HG03520 (cell line): ENCODE measurements around the gene IQGAP2.

Experiments
- ATAC-seq: cut with Tn5 transposase; IDR thresholded peaks from one replicate; pipeline ENCODE4 v1.9.1; 2021; ENCODE audit warnings: mild to moderate bottlenecking, moderate library complexity; ENCODE audit not compliant: unreplicated experiment

Gene IQGAP2

DNA sequence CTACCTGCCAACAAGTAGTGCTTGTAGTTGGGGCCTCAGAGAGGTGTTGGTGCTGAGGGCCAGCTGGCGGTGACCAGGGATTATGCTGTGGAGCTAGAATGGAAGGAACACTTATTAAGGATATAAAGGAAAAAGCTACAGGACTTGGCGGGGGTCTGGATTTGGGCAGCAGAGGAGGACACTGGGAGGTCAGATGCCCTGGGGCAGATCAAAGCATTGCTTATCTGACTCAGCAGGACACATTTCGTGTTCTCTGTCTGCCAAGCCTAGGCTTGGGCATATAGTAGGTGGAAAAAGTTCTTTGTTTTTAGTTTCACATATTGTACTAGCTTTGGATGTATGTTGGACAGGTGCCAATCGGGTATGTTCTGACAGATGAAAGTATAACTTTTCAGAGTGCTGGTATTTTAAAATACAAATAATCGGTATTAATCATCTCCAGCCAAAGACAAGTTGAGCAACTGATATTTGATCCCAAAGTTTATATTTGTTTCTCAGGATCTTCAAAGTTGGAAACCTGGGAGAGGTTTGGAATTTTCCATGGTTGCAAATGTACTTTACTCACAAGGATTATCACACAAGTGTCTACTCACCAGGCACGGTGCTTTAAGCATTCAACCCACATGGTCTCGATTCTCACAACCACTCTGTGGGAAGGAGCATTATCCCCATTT, 69.4 kb downstream of the IQGAP2 start:
- ATAC-seq: no peak

DNA sequence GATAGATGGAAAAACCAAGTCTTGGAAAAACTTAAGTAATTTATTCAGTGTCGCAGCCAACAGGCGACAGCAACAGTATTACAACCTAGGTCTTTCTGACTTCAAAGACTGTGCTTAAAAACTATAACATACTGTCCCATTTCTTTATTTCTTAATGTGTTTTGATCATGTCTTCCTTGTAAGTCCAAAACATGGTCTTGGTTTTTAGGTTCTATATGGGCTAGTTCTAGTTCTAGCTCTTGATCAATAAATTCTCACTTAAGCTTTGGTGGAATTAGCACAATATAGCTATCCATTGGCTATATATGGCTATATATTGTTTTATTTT, 69.9 kb downstream of the IQGAP2 start:
- no peak for ATAC-seq

DNA sequence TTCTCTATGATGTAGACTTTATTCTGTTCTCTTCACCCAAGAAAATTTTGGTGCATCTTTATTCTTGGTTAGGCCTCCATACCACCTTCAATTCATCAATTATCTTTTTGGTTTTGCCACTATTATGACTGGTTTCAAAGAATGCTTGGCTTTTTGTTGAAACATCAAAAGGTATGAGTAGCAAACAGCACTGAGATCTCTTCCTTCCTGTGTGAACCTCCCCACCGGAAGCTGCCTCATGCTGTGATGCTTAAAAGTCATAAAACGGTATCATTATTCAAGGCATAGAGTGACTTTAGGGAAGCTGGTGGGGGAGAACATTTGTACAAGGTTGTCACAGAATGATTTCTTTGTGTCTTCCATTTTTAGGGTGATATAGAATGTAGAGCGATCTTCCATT, 70.6 kb downstream of the IQGAP2 start:
- no peak for ATAC-seq

DNA sequence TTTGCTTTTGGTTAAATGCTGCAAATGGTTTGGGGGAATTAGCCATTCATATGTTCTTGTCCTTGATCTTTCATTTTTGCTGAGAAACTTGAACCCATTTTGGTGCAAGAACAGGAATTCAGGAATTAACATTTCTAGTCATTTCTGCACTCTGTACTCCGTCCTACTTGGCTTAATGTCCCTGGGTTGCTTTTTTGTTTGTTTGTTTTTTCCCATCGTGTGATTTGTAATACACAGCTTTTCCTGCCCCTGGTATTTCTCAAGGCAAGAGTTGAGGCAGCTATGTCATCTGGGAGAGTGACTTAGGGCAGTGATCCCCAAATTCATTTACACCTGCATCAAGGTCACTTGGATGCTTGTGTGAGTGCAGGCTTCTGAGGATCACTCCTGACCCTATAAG, 71.3 kb downstream of the IQGAP2 start:
- ATAC-seq: no peak

DNA sequence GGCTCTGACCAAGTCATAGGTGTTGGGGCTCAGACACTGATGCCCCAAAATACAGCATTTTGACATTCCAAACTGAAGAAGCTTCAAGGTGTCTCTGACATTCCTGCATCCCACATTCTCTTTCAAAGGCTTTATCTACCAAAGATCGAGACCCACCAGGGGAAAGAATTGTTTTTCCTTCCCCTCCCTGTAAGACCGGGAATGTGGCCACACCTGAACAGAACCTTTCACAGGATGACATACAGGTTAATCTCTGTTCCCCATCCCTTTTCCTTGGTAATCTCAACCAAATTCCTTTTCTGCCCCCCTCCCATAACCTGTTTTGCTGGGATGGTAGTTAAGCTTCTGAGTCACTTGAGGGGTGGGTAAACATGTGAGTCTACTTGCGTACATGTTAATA, 72.3 kb downstream of the IQGAP2 start:
- ATAC-seq: no peak

DNA sequence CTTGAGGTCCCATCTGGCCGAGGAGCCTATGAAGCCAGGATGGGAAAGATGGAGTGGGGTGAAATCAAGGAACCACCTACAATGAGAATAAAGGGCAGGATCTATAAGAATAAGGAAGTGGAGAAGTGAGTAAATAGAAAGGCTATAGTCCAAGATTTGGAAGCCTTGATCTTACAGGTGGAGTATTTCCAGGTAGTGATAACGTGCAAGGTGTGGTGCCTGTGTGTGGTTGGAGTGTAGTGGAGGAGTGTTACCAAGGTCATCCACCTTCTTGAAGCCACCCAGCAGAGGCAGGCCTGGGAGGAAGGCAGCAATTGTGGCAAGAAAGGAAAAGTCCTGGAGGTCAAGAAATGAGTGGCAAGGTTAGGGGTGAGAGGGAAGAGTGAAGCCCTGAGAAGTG, 72.9 kb downstream of the IQGAP2 start:
- ATAC-seq: no peak

- ATAC-seq: no peak
Measured at GRCh38 chr5:76476474-76477038, 73.5 kb downstream of the IQGAP2 start.

GRCh38 chr5:76477061-76477460, 74.0 kb downstream of the IQGAP2 start:
- ATAC-seq: no peak

- no peak for ATAC-seq
Measured at GRCh38 chr5:76477571-76477970, 74.5 kb downstream of the IQGAP2 start.

GRCh38 chr5:76479281-76479680, 76.2 kb downstream of the IQGAP2 start:
- no peak for ATAC-seq

DNA sequence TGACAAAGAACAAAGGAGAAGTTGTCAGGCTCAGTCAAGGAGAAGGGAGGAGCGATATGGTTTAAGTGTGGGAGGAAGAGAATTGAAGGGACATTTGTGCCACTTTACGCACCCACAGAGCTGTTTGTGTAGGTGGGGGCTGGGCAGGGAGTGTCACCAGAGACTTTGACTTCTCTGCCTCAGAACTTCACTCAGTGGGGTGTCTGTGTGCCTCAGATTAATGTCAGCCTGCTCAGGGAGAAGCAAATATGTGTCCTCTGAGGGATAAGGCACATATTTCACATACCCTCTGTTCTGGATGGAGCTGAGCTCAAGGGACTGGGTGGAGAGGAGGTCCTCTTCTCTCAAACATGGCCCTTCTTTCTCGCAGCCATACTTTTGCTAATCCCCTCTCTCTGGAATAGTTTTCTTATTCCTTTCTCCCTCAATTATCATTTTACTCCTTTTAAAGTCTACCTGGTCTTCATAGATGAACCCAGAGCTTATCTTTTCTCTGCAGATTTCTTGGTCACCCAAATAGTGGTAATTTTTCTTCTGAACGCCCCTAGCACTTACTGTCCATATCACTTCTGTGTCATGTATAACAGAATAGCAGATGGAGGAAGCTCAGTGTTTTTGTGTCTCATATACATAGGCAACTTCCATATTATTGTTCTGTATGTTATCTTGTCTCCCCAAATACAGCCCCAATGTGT, 77.0 kb downstream of the IQGAP2 start:
- ATAC-seq: no peak

DNA sequence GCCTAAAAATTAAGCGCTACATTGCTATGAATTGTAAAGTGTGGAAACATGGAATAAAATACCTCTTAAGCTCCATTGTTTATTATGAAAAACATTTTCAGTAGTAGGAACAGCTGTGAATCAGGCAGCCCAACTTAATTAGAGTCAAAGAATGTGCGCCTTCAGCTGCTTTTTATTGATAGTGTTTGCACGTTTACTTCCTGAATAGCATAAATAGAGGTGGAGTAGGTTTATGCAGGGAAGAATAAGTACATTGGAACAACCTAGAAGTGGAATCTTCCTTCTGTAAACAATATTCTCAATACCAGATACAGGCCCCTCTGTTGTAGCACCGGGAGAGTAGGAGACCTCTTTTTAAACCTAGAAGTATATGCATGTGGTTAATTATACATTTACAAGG, 79.9 kb downstream of the IQGAP2 start:
- ATAC-seq: no peak

- ATAC-seq: no peak
Measured at GRCh38 chr5:76483433-76483832, 80.3 kb downstream of the IQGAP2 start.

GRCh38 chr5:76483881-76484280, 80.8 kb downstream of the IQGAP2 start:
- no peak for ATAC-seq

DNA sequence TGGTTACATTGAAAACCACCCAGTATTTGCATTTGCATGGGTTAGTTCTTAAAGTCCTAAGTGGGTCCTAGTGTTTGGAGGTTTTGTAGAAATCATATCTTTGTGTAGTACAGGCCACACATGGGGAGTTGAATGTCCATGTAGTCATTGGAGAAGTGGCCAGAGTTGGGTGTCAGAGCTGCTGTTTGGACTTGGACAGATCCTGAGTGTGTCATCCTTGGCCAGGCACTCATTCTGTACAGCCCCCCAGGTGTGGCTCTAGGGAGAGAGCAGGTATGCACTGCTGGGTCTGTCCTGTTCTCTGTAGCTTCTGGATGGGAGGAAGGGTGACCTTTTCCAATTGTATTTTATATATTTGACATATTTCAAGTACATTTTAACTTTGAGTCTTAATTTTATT, 82.4 kb downstream of the IQGAP2 start:
- no peak for ATAC-seq

- no peak for ATAC-seq
Measured at GRCh38 chr5:76487386-76487785, 84.3 kb downstream of the IQGAP2 start.

DNA sequence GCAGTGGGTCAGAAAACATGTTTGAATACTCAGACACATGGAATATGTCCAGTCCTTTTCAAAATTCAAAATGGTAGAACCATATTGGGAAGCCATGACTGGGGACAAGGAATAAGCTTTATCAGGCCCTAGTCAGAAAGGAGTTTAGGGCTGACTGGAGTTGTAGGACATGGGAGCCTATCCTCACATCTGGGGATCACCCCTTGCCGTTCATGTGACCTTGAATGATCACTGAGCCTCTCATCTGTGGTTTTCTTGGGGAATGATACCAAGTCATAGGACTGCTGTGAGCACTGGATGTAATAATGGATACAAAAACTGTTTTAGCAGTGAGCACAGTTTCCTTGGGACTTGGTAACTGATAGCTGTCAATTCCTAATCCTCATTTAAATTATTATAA, 84.7 kb downstream of the IQGAP2 start:
- no peak for ATAC-seq

- ATAC-seq: no peak
Measured at GRCh38 chr5:76488969-76489368, 85.9 kb downstream of the IQGAP2 start.

DNA sequence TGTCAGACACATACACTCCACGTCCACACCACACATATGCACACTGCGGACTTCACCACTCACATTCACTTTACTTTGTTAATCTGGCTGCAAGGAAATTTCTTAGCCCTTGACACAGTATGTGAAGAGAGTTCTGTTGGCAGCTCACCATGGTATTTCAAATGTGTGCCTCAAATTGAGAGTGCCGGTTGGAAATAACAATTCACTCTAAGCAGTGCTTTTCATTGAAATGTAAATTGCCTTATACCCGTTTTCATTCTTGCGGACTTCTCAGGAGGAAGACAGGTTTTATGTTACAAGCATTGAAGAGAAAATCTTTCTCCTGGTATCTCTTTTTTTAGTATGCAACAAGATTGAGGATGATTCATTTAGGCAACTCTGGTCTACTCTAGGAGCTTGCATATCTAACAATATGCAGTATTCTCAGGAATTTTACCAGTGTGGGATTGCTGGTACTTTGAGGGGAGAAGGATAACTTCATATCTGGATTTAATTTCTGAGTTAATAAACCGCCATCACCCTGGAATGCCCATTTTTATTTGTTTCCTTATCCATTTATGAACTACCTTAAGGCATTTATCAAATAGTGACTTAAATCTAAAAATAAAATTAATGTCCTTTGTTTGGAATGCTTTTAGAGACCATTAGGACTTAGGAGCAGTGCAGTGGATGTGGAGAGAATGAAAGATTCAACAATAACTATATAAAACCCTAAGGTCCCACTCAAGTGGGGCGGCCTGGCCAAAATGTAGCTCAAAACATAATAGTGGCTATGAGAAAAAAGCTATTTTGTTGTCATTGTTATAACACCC, 87.0 kb downstream of the IQGAP2 start:
- ATAC-seq: no peak

- ATAC-seq: no peak
Measured at GRCh38 chr5:76490960-76491359, 87.9 kb downstream of the IQGAP2 start.

- ATAC-seq: no peak
Measured at GRCh38 chr5:76492819-76493189, 89.7 kb downstream of the IQGAP2 start.
